DND-41 (cell line): ENCODE data around the gene DDR1.

Experiments
- CTCF ChIP-seq: IDR thresholded peaks from 2 replicates; pipeline ENCODE4 v1.5.1; 2012; ENCODE audit warnings: borderline replicate concordance, low read length, moderate library complexity, mild to moderate bottlenecking; ENCODE audit not compliant: poor library complexity, severe bottlenecking; ENCODE audit errors: extremely low read depth
- EZH2 ChIP-seq: IDR thresholded peaks from 3 replicates; pipeline ENCODE4 v1.6.1; 2012; ENCODE audit warnings: borderline replicate concordance, low read depth, mild to moderate bottlenecking, moderate library complexity, low read length, inconsistent platforms; ENCODE audit not compliant: severe bottlenecking

GRCh38 chr6:30836957-30837356, 47.4 kb upstream of the DDR1 start:
- TF ChIP-seq CTCF (no peak), EZH2 (no peak)
